Urinary bladder (tissue), 4 donors: ENCODE measurements around the gene KCNG2. TPM values are rescaled to one million over a fixed set of nuclear protein-coding genes. Genes with fewer than 3 reads are reported as not detected.

ENCODE experiments used
- DNase-seq: peaks from one replicate; pipeline ENCODE4 v3.0.0-alpha.2; 2015; ENCODE audit errors: extremely low spot score
- H3K27ac ChIP-seq: one replicate; pipeline ENCODE4 v1.5.1; 2013; ENCODE audit warnings: low read depth, mild to moderate bottlenecking, moderate library complexity
- H3K36me3 ChIP-seq: one replicate; pipeline ENCODE4 v1.6.1; 2013; ENCODE audit warnings: mild to moderate bottlenecking, moderate library complexity; ENCODE audit not compliant: insufficient read depth
- H3K4me1 ChIP-seq: one replicate; pipeline ENCODE4 v1.6.1; 2013; ENCODE audit warnings: mild to moderate bottlenecking, moderate library complexity; ENCODE audit not compliant: insufficient read depth
- H3K4me3 ChIP-seq: one replicate; pipeline ENCODE4 v1.5.1; 2013; ENCODE audit warnings: low read depth, low read length
- whole genome bisulfite sequencing: extraction: QIAGEN DNeasy Blood & Tissue Kit; methylation state at CpG from one replicate; pipeline ENCODE4 v1.1.7; 2013; 5-methylcytosine and 5-hydroxymethylcytosine counted together
- polyA plus RNA-seq: library from polyadenylated mRNA; stranded (reverse); fragments of 200-250 nt; gene quantifications from one replicate; pipeline ENCODE4 v1.2.3, GENCODE V29; 2013
- total RNA-seq: library from RNA; depleted of rRNA; stranded (reverse); fragments of >200 nt; gene quantifications from one replicate; pipeline ENCODE4 v1.2.3, GENCODE V29; 2014
- donor health status: healthy with polysubstance abuse.
- donor health status: healthy.

Gene KCNG2
- total and polyA plus RNA-seq, 2 donors: 0.21 to 0.46 TPM

DNA sequence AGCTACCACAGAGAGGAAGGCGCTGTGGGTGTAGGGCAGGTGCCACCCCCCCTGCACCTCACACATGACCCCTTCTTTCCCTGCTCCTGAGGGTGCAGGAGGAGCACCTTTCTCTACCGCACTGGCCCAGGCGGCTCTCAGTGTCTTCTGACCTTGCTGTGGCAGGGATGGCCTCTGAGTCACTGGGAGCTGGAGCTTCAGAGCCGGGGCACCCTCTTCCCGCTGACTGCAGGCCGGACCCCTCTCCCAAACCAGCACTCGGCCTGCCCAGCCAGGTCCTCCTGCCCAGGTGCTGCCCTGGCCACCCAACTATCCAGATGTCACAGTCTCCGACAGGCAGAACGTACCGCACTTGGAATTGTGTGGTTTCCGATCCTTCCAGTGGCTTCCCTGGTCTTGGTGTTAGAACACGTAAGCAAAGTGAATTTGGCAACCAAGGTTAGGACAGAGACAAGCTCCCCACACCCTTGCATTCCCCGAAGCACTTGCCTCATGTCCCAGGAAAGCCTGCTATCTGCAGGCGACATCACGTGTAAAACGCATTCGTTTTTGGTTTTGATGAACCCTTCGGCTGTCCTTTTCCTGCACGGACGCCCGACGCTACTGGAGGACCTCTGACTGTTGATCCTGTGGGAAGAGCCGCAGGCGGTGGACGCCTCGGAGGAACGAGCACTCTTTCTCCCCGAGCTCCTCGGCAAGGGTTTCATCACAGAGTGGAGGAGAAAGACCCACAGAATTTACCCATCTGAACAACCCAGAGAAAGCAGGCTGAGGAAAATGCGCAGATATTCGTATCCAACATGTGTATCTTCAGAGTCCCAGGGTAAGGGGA is 24.7 kb upstream of the KCNG2 start:
- Histone ChIP-seq H3K4me3 (no peak overlapping the region), H3K27ac (no peak overlapping the region), H3K4me1 (no peaks in the 10 kb centered on the region), H3K36me3 (no peaks in the 10 kb centered on the region)
- 91% methylated on average over 31 of the region's 31 CpGs for WGBS
- DNase-seq: no peak

DNA sequence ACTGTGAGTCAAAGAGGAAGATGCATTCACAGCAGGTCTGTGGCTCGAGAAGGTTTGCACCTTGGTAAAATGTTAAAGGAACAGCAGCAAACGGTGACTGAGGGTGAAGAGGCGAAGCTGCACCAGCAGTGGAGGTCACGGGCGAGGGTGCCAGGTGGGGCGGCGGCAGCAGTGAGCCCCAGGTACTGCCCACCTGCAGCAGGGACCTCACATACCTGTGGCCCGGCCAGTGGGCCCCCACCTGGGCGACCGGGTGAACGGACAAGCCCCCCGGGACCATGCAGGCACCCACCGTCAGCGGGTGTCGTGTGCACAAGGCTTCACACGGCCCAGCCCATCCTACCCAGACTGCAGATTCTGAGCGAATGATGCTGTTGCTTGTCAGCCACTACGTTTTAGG is 23.6 kb upstream of the KCNG2 start:
- DNase-seq: no peak
- Histone ChIP-seq H3K4me1 (no peaks in the 10 kb centered on the region), H3K36me3 (no peaks in the 10 kb centered on the region), H3K4me3 (no peak overlapping the region), H3K27ac (no peak overlapping the region)
- WGBS: 85% methylated on average over 18 of the region's 18 CpGs

DNA sequence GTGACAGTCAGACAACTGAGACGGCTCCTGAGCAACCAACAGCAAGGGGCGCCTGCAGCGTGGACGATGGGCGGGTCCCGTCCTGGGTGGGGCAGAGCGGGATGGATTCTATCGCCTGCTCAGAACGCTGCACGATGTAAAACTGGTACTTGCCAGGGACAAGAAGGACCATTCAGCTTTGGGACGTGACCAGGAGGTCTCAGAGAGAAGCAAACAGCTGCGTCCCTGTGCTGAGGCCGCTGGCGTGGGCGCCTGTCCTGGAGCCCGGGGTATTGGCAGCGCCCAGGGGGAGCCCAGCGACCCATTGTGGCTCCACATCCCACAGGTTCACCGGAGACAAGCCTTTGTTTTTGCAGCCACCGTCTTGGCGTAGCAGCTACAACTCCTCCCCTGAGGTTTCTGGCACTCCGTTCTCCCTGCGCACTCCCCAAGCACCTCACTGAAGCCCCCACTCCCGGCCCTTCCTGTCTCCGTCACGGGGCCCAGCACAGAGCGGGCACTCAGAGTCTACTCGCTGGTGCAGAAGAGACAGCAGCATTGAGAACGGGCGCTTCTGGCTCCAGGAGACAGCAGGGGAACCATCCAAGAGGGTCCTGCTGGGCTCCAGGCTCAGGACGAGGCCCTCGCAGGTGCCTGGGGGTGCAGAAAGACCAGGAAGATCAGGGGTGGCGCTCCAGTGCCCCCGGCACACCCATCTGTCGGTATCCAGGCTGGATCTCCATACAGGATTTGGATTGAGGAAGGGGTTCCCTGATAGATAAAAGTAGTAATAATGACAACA is 22.1 kb upstream of the KCNG2 start:
- H3K27ac ChIP-seq: no peak overlapping the region
- no peaks in the 10 kb centered on the region for H3K36me3 ChIP-seq
- H3K4me3 ChIP-seq: no peak overlapping the region
- DNase-seq: no peak
- no peaks in the 10 kb centered on the region for H3K4me1 ChIP-seq
- 84% methylated on average over 35 of the region's 35 CpGs for WGBS

DNA sequence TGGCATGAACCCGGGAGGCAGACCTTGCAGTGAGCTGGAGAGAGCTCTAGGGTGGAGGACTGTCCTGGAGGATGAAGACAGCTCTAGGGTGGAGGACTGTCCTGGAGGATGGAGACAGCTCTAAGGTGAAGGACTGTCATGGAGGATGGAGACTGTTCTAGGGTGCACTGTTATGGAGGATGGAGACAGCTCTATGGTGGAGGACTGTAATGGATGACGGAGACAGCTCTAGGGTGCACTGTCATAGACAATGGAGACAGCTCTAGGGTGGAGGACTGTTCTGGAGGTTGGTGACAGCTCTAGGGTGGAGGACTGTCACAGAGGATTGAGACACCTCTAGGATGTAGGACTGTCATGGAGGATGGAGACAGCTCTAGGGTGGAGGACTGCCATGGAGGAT is 21.1 kb upstream of the KCNG2 start:
- 92% methylated on average over 2 of the region's 2 CpGs for WGBS
- no peak overlapping the region for H3K4me3 ChIP-seq
- no peaks in the 10 kb centered on the region for H3K4me1 ChIP-seq
- no peak for DNase-seq
- no peak overlapping the region for H3K27ac ChIP-seq
- H3K36me3 ChIP-seq: no peaks in the 10 kb centered on the region

DNA sequence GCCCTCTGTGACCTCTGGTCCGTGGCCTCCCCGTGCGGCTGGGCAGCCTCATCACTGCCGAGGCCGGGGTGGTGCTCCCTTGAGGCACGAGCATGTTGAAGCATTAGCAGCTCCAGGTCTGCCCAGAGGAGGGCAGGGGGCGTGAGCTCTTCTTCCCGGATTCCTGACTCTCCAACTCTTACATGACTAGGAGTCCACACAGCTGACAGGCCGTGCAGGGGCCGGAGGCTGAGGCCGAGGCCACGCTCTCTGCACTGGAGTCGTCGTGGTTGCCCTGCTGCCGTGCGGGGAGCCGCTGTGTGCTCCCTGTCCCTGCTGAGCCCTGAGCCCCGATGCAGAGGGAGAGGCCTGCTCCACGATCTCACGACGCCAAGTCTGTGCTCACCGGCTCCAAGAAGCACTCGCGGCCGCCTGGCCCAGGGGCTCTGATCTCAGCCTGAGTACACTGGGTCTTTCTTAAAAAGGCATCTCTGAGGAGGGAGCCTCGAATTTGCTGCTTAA is 19.4 kb upstream of the KCNG2 start:
- Histone ChIP-seq H3K4me3 (no peak overlapping the region), H3K4me1 (no peaks in the 10 kb centered on the region), H3K27ac (no peak overlapping the region), H3K36me3 (no peaks in the 10 kb centered on the region)
- WGBS: 48% methylated on average over 26 of the region's 26 CpGs
- no peak for DNase-seq

DNA sequence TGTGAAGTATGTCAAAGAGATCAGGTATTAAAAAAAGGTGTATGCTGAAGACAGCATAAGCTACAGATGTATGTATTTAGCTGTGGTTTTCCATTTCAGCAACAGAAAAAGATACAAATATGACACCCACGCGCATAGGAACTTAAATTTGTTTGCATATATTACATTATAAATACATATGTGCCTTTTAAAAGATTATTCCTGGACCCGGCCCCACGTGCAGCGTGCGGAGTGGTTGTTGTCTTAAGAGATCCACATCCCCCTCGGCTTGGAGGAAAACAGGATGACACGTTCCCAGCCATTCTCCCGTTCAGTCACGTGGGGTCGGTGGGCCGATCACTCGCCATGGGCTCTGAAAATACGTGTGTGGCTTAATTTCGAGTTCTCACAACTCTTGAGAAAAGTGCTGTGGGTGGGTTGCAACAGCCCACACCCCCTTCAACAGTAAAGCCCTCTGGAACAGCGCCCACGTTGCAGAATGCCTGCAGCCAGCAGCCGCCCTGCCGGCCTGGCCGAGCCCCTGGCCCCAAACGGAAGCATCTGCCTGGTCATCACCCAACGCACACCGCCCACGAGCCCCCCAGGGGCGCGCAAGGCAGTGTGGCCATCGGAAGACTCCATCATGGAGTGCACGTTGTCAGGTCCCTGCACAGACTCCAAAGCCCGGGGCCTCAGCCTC is 18.6 kb upstream of the KCNG2 start:
- H3K27ac ChIP-seq: no peak overlapping the region
- no peaks in the 10 kb centered on the region for H3K4me1 ChIP-seq
- H3K4me3 ChIP-seq: no peak overlapping the region
- no peak for DNase-seq
- WGBS: 78% methylated on average over 29 of the region's 29 CpGs
- H3K36me3 ChIP-seq: no peaks in the 10 kb centered on the region

DNA sequence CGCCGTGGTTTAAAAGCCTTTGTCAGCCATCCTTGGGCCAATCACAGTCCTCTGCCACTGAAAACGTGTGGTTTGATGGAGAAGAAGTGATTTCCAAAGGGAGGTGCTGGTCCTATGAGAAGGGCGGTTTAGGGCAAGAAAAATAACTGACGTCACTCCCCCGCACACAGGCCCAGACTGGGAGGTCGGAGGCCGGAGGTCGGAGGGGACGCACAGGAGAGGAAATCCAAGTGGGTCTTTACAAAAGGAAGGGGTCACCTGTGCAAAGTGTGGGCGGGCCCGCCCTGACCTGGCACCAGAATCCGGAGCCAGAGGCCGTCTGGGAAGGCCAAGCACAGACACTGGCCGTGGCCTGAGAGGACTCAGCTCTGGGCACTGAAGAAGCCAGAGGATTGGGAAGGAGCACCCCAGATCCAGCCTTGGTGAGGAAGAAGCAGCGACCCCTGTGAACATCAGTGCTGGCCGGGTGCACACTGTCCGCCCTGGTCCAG is 18.0 kb upstream of the KCNG2 start:
- 82% methylated on average over 18 of the region's 18 CpGs for WGBS
- no peak for DNase-seq
- Histone ChIP-seq H3K4me3 (no peak overlapping the region), H3K36me3 (no peaks in the 10 kb centered on the region), H3K4me1 (no peaks in the 10 kb centered on the region), H3K27ac (no peak overlapping the region)

DNA sequence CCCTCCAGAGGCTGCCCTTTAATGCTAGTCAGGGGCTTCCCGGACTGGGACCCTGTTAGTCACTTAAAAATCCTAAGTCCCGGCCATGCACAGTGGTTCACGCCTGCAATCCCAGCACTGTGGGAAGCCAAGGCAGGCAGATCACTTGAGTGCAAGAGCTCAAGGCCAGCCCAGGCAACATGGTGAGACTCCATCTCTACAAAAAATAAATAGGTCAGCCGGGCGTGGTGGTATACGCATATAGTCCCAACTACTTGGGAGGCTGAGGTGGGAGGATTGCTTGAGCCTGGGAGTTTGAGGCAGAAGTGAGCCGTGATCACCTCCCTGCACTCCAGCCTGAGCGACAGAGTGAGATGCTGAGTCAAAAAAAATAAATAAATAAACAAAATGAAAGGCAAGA is 17.2 kb upstream of the KCNG2 start:
- Histone ChIP-seq H3K4me1 (no peaks in the 10 kb centered on the region), H3K4me3 (no peak overlapping the region), H3K36me3 (no peaks in the 10 kb centered on the region), H3K27ac (no peak overlapping the region)
- WGBS: 85% methylated on average over 8 of the region's 8 CpGs
- no peak for DNase-seq

DNA sequence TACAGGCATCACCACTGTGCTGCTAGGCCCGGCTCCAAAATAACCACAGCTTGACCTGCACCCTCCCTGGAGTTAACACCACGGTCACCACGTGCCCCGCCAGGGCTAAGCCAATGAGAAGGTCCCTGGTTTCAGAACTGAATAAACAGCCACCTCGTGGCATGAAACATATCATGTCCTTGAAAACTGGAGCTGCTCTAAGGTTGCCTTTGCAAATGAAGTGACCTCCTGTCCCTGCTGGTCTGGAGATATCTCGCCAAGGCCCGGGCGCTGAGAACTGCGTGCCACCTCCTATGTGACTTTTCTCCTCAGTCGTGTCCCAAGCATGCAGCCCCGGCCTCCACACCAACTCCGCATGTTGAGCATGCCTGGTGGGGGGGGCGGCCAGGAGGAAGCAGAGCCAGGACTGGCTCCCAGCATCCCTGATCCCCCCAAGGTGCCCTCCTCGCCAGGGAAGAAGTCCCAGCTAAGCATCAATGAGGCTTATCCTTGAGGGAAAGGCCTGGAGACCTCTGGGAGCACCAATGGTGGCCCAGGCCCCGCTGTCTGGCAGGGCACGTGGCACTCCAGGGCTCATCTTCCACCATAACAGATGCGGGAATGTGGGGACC is 16.3 kb upstream of the KCNG2 start:
- H3K4me3 ChIP-seq: no peak overlapping the region
- DNase-seq: no peak
- H3K27ac ChIP-seq: no peak overlapping the region
- no peaks in the 10 kb centered on the region for H3K36me3 ChIP-seq
- 86% methylated on average over 17 of the region's 17 CpGs for WGBS
- H3K4me1 ChIP-seq: no peaks in the 10 kb centered on the region

DNA sequence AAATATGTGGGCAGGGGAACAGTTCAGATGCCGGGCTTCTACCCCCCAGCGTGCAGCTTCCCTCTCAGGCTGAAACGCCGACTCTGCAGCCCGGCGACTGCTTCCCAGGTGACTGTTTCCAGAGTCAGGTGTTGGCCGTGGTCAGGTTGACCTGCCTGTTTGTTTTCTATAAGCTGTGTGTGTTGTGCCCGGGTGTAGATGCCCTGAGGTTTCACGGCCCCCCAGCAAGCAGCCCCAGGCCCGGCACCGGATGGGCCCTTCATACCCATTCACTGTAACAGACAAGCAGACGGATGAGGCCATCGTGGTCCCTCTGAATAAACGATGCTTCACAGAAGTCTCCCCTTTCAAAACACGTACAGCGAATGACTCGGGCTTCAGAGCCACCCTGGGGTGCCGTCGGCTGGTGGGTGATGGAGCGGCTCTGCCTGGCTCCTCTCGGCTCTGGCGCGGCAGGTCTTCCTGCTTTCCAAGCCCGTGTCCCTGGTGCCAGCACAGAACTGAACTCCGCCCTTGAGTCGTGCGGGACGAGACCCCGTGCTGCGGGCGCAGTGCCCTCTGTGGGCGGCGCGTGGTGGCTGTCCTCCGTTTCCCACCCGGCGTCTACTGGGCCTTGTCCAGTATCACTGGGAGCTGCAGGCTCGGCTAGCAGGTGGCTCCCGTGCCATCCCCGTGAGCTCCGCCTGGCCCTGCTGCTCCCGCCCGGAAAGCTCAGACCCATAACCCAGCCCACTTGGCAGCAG is 15.0 kb upstream of the KCNG2 start:
- Histone ChIP-seq H3K27ac (no peak overlapping the region), H3K36me3 (no peaks in the 10 kb centered on the region), H3K4me3 (no peak overlapping the region), H3K4me1 (no peaks in the 10 kb centered on the region)
- no peak for DNase-seq
- 87% methylated on average over 43 of the region's 43 CpGs for WGBS

DNA sequence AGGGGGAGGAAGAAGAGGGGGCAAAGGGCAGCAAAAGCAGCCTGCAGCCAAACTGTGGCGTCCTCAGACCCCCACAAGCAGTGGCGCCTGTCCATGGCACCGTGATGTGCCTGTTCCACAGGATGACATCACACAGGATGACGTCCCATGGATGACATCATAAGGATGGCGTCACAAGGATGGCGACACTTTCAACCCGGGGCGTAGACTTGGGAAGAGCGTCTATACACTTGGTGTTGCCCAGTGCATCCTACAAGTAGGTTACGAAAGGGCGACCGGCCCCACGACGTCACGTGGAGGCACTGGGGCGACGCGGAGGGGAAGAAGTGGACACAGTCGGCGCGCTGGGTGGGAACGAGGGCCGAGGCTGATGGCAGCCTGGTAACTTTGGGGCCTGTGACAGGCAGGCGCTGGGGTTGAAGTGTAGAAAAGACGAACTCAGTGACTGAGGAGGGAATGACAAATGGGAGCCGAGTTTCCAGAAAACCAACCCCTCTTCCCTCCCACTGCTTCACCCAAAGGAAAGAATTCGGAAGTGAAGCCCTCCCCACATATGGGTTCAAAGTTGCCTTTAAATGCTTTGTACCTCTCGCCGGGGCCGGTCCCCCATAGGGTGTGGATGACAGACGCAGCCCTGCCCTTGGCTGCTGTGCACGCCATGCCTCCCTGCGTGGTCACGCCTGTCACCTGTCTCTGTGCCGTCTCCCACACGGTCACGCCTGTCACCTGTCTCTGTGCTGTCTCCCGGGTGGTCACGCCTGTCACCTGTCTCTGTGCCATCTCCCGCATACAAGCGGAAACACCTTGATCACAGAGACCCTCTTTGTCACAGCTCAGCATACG is 13.4 kb upstream of the KCNG2 start:
- Histone ChIP-seq H3K4me3 (no peak overlapping the region), H3K27ac (no peak overlapping the region), H3K36me3 (no peaks in the 10 kb centered on the region), H3K4me1 (no peaks in the 10 kb centered on the region)
- no peak for DNase-seq
- WGBS: 85% methylated on average over 42 of the region's 42 CpGs
